Raji (cell line): ENCODE measurements around the gene YKT6.

Experiments
- POLR2A ChIP-seq: IDR thresholded peaks from 2 replicates; pipeline ENCODE4 v1.6.1; 2011; ENCODE audit warnings: low read depth, low read length, control low read depth; ENCODE audit not compliant: insufficient read depth

Gene YKT6

DNA sequence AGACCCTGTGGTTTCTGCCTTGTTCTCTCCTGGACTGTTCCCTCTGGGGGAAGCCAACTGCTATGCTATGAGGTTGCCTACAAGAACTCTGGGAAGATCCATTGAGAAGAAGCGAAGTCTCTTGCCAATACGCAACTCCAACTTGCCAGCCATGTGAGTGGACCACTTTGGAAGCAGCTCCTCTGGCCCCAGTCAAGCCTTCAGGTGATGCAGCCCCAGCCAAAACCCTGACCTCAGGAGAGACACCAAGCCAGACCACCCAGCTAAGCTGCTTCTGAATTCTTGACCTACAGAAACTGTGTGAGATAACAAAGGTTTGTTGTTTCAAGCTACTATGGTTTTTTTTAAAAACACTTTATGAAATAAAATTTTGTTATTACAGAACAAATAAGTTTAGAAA, 39.4 kb upstream of the YKT6 start:
- TF ChIP-seq POLR2A, result no peak

DNA sequence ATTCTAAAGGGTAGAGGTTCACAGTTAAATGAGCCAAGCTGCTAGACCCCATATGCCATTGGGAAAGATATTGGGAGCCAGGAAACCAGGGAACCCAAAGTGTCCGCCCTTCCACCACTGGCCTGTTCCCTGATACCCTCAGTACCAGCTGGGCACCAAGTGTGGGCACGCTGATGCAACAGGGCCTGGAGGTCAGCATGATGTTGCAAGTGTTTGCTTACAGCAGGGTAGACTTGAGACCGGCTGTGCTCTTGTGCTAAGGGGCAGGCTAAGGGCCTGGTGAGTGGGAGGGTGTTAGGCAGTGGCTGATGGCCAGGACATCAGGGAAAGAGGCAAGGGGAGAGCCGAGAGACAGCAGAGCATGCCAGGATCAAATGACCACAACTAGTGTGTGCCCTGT, 38.6 kb upstream of the YKT6 start:
- no peak for TF ChIP-seq POLR2A

DNA sequence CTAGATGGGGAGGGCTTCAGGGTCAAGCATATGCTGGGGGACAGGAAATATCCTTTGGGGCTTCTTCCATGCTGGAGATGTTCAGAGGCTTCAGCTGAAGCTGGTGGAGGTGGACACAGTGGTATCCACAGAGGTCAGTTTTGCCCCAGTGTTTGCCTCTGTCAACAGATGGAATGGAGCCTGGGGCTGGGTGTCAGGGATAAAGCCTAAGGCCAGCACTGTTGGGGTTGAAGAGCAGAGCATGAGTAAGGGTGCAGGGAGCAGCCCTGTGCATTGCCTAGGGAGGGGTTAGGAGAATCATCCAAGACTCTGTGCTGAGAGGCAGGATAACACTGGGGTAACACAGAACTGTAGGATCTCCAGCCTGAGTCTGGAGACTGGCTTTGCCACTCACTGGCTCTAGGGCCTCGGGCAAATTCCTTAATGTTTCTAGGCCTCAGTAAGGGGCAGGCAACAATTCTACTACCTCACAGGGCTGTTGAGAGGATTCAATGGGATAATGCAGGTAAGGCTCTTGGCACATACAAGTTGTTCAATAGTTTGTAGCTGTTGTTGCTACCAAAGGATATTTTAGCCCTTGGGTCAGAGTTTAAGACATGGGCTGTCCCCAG, 37.9 kb upstream of the YKT6 start:
- TF ChIP-seq POLR2A, result no peak

- no peak for TF ChIP-seq POLR2A
Observed at GRCh38 chr7:44163591-44163990, 37.2 kb upstream of the YKT6 start.

- no peak for TF ChIP-seq POLR2A
Observed at GRCh38 chr7:44167920-44168319, 32.9 kb upstream of the YKT6 start.

GRCh38 chr7:44172352-44172751, 28.4 kb upstream of the YKT6 start:
- TF ChIP-seq POLR2A, result no peak

- no peak for TF ChIP-seq POLR2A
Observed at GRCh38 chr7:44172803-44173424, 27.9 kb upstream of the YKT6 start.

GRCh38 chr7:44173911-44174693, 26.7 kb upstream of the YKT6 start:
- no peak for TF ChIP-seq POLR2A

GRCh38 chr7:44175730-44176129, 25.0 kb upstream of the YKT6 start:
- TF ChIP-seq POLR2A, result no peak

- TF ChIP-seq POLR2A, result no peak
Observed at GRCh38 chr7:44176486-44176885, 24.3 kb upstream of the YKT6 start.

- no peak for TF ChIP-seq POLR2A
Observed at GRCh38 chr7:44177570-44178131, 23.1 kb upstream of the YKT6 start.

- TF ChIP-seq POLR2A, result no peak
Observed at GRCh38 chr7:44180631-44181030, 20.1 kb upstream of the YKT6 start.

DNA sequence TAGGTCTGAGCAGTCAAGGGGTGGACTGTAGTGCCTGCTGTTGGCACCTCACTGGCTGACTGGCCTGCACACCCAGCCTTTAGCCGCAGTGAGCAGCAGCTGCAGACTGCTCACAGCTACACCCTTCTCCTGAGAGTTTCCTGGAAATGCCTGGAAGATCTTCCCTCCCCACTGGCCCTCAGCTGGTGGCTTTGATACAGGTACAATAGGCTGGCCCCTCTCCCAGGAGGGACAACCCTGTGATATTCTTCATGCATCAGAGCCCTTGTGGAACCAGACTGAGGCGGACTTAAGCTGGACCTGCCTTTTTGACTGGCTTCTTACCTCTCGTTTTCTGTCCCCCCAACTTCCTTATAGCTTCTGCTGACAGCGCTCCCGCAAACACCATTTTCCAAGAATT, 18.0 kb upstream of the YKT6 start:
- no peak for TF ChIP-seq POLR2A

GRCh38 chr7:44183386-44183785, 17.4 kb upstream of the YKT6 start:
- no peak for TF ChIP-seq POLR2A

- TF ChIP-seq POLR2A, result no peak
Observed at GRCh38 chr7:44184206-44184872, 16.4 kb upstream of the YKT6 start.
